IPS-18a (cell line): ENCODE data around the gene KDF1.

Source experiments
- H3K27ac ChIP-seq: one replicate; pipeline ENCODE4 v1.5.1; 2013; ENCODE audit warnings: low read length
- H3K27me3 ChIP-seq: one replicate; pipeline ENCODE4 v1.6.1; 2013; ENCODE audit warnings: mild to moderate bottlenecking, low read length; ENCODE audit not compliant: control insufficient read depth, insufficient read depth
- H3K36me3 ChIP-seq: one replicate; pipeline ENCODE4 v1.6.1; 2013; ENCODE audit warnings: low read depth, low read length; ENCODE audit not compliant: control insufficient read depth
- H3K4me1 ChIP-seq: one replicate; pipeline ENCODE4 v1.6.1; 2013; ENCODE audit warnings: low read depth, low read length; ENCODE audit not compliant: control insufficient read depth
- H3K4me3 ChIP-seq: one replicate; pipeline ENCODE4 v1.5.1; 2013; ENCODE audit warnings: low read length
- H3K9ac ChIP-seq: one replicate; pipeline ENCODE4 v1.6.1; 2013; ENCODE audit warnings: mild to moderate bottlenecking, low read length, moderate library complexity
- H3K9me3 ChIP-seq: one replicate; pipeline ENCODE4 v1.6.1; 2013; ENCODE audit warnings: low read depth, low read length; ENCODE audit not compliant: control insufficient read depth

KDF1 gene

GRCh38 chr1:26970810-26971209, 10.5 kb upstream of the KDF1 start:
- H3K36me3 ChIP-seq: no peaks in the 10 kb centered on the region
- H3K9me3 ChIP-seq: no peaks in the 10 kb centered on the region
- no peak overlapping the region for H3K4me3 ChIP-seq
- no peak overlapping the region for H3K9ac ChIP-seq
- no peak overlapping the region for H3K27ac ChIP-seq
- no peaks in the 10 kb centered on the region for H3K4me1 ChIP-seq
- no peaks in the 10 kb centered on the region for H3K27me3 ChIP-seq

- Histone ChIP-seq H3K9ac (no peak overlapping the region), H3K4me1 (no peaks in the 10 kb centered on the region), H3K27ac (no peak overlapping the region), H3K27me3 (peaks cover 18% of the 10 kb centered on the region), H3K36me3 (no peaks in the 10 kb centered on the region), H3K4me3 (no peak overlapping the region), H3K9me3 (no peaks in the 10 kb centered on the region)
Observed at GRCh38 chr1:26965628-26966027, 5.4 kb upstream of the KDF1 start.

- H3K27ac ChIP-seq: no peak overlapping the region
- H3K9me3 ChIP-seq: no peaks in the 10 kb centered on the region
- no peaks in the 10 kb centered on the region for H3K36me3 ChIP-seq
- H3K4me1 ChIP-seq: no peaks in the 10 kb centered on the region
- no peak overlapping the region for H3K4me3 ChIP-seq
- peaks cover 22% of the 10 kb centered on the region for H3K27me3 ChIP-seq
- H3K9ac ChIP-seq: no peak overlapping the region
Observed at GRCh38 chr1:26965213-26965612, 4.9 kb upstream of the KDF1 start.

- H3K36me3 ChIP-seq: no peaks in the 10 kb centered on the region
- no peak overlapping the region for H3K27ac ChIP-seq
- peaks cover 3% of the 10 kb centered on the region for H3K4me1 ChIP-seq
- H3K4me3 ChIP-seq: no peak overlapping the region
- H3K9ac ChIP-seq: no peak overlapping the region
- H3K9me3 ChIP-seq: no peaks in the 10 kb centered on the region
- peaks cover 40% of the 10 kb centered on the region for H3K27me3 ChIP-seq
Observed at GRCh38 chr1:26961826-26962225, 1.6 kb upstream of the KDF1 start.

- Histone ChIP-seq H3K27me3 (peaks cover 40% of the 10 kb centered on the region), H3K4me1 (peaks cover 3% of the 10 kb centered on the region), H3K27ac (no peak overlapping the region), H3K36me3 (no peaks in the 10 kb centered on the region), H3K4me3 (peak overlapping the region; percentile 74), H3K9ac (peak overlapping the region; percentile 62), H3K9me3 (no peaks in the 10 kb centered on the region)
Observed at GRCh38 chr1:26960625-26960966, 328 bp upstream of the KDF1 start.

GRCh38 chr1:26959270-26959669, 998 bp downstream of the KDF1 start:
- H3K4me3 ChIP-seq: peak overlapping the region; percentile 74
- peak overlapping the region; percentile 62 for H3K9ac ChIP-seq
- no peak overlapping the region for H3K27ac ChIP-seq
- H3K27me3 ChIP-seq: peaks cover 40% of the 10 kb centered on the region
- H3K9me3 ChIP-seq: no peaks in the 10 kb centered on the region
- H3K36me3 ChIP-seq: no peaks in the 10 kb centered on the region
- peaks cover 3% of the 10 kb centered on the region for H3K4me1 ChIP-seq

GRCh38 chr1:26957306-26957705, 3.0 kb downstream of the KDF1 start:
- Histone ChIP-seq H3K4me3 (no peak overlapping the region), H3K27ac (no peak overlapping the region), H3K9ac (no peak overlapping the region), H3K9me3 (no peaks in the 10 kb centered on the region), H3K36me3 (no peaks in the 10 kb centered on the region), H3K27me3 (peaks cover 38% of the 10 kb centered on the region), H3K4me1 (peaks cover 3% of the 10 kb centered on the region)

- H3K4me3 ChIP-seq: no peak overlapping the region
- no peaks in the 10 kb centered on the region for H3K36me3 ChIP-seq
- H3K9ac ChIP-seq: no peak overlapping the region
- H3K4me1 ChIP-seq: peaks cover 3% of the 10 kb centered on the region
- H3K27ac ChIP-seq: no peak overlapping the region
- H3K27me3 ChIP-seq: peaks cover 28% of the 10 kb centered on the region
- no peaks in the 10 kb centered on the region for H3K9me3 ChIP-seq
Observed at GRCh38 chr1:26956321-26956720, 3.9 kb downstream of the KDF1 start.

GRCh38 chr1:26953374-26953773, 6.9 kb downstream of the KDF1 start:
- Histone ChIP-seq H3K4me1 (no peaks in the 10 kb centered on the region), H3K9ac (no peak overlapping the region), H3K4me3 (no peak overlapping the region), H3K36me3 (peaks cover 8% of the 10 kb centered on the region), H3K27me3 (no peaks in the 10 kb centered on the region), H3K27ac (no peak overlapping the region), H3K9me3 (no peaks in the 10 kb centered on the region)

GRCh38 chr1:26951821-26952497, 8.3 kb downstream of the KDF1 start:
- H3K4me1 ChIP-seq: no peaks in the 10 kb centered on the region
- no peak overlapping the region for H3K9ac ChIP-seq
- H3K27ac ChIP-seq: no peak overlapping the region
- H3K36me3 ChIP-seq: peaks cover 10% of the 10 kb centered on the region
- H3K27me3 ChIP-seq: no peaks in the 10 kb centered on the region
- H3K4me3 ChIP-seq: no peak overlapping the region
- H3K9me3 ChIP-seq: no peaks in the 10 kb centered on the region

- Histone ChIP-seq H3K36me3 (peaks cover 13% of the 10 kb centered on the region), H3K4me3 (no peak overlapping the region), H3K4me1 (no peaks in the 10 kb centered on the region), H3K9me3 (no peaks in the 10 kb centered on the region), H3K27me3 (no peaks in the 10 kb centered on the region), H3K9ac (no peak overlapping the region), H3K27ac (no peak overlapping the region)
Observed at GRCh38 chr1:26951216-26951615, 9.1 kb downstream of the KDF1 start.

- H3K27ac ChIP-seq: no peak overlapping the region
- no peaks in the 10 kb centered on the region for H3K9me3 ChIP-seq
- no peaks in the 10 kb centered on the region for H3K4me1 ChIP-seq
- peaks cover 19% of the 10 kb centered on the region for H3K36me3 ChIP-seq
- H3K27me3 ChIP-seq: no peaks in the 10 kb centered on the region
- no peak overlapping the region for H3K4me3 ChIP-seq
- no peak overlapping the region for H3K9ac ChIP-seq
Observed at GRCh38 chr1:26950602-26951001, 9.7 kb downstream of the KDF1 start.
